DMS 273 (cell line): ENCODE measurements around the gene FYN.
"Not testable (repeated sequence)": the region's sequence is repeated elsewhere in the genome, so short reads cannot be mapped to it uniquely, and the experiment has no call there.

Experiments used
- DNase-seq: peaks from one replicate; lab custom pipeline; 2025; ENCODE audit not compliant: unreplicated experiment; lab: John Stamatoyannopoulos, UW

The FYN gene

GRCh38 chr6:111873178-111874024, at the start of gene FYN:
Gene FYN, minus strand, starts transcription at chr6:111873452. Its CDS starts 153,401 bp downstream, at chr6:111720051.
- DNase-seq: peak; percentile 99

- peak; percentile 37 for DNase-seq
Observed at GRCh38 chr6:111922454-111923297, 49.4 kb upstream of the FYN start.

GRCh38 chr6:111921103-111921502, 47.9 kb upstream of the FYN start:
- peak; percentile 90 for DNase-seq

- peak; percentile 35 for DNase-seq
Observed at GRCh38 chr6:111920578-111920977, 47.3 kb upstream of the FYN start.

GRCh38 chr6:111918825-111919224, 45.6 kb upstream of the FYN start:
- peak; percentile 18 for DNase-seq

- DNase-seq: no peak
Observed at GRCh38 chr6:111916747-111917146, 43.5 kb upstream of the FYN start.

- DNase-seq: no peak
Observed at GRCh38 chr6:111914617-111915016, 41.4 kb upstream of the FYN start.

- DNase-seq: no peak
Observed at GRCh38 chr6:111912904-111913303, 39.7 kb upstream of the FYN start.

- DNase-seq: no peak
Observed at GRCh38 chr6:111911428-111911827, 38.2 kb upstream of the FYN start.

GRCh38 chr6:111909238-111909637, 36.0 kb upstream of the FYN start:
- DNase-seq: no peak

- not testable (repeated sequence) for DNase-seq
Observed at GRCh38 chr6:111908365-111908764, 35.1 kb upstream of the FYN start.

GRCh38 chr6:111900735-111901134, 27.5 kb upstream of the FYN start:
- DNase-seq: no peak

GRCh38 chr6:111899531-111899930, 26.3 kb upstream of the FYN start:
- DNase-seq: no peak

- DNase-seq: peak; percentile 52
Observed at GRCh38 chr6:111898452-111898851, 25.2 kb upstream of the FYN start.

- no peak for DNase-seq
Observed at GRCh38 chr6:111894951-111895350, 21.7 kb upstream of the FYN start.

- DNase-seq: no peak
Observed at GRCh38 chr6:111894272-111894671, 21.0 kb upstream of the FYN start.

GRCh38 chr6:111892431-111892830, 19.2 kb upstream of the FYN start:
- DNase-seq: no peak

GRCh38 chr6:111890988-111891387, 17.7 kb upstream of the FYN start:
- no peak for DNase-seq

GRCh38 chr6:111888928-111889695, 15.9 kb upstream of the FYN start:
- peak; percentile 54 for DNase-seq

GRCh38 chr6:111886793-111887192, 13.5 kb upstream of the FYN start:
- DNase-seq: not testable (repeated sequence)

GRCh38 chr6:111885373-111886027, 12.2 kb upstream of the FYN start:
- no peak for DNase-seq
